Measurements from ENCODE around the gene SLC27A1.

The SLC27A1 gene

DNA sequence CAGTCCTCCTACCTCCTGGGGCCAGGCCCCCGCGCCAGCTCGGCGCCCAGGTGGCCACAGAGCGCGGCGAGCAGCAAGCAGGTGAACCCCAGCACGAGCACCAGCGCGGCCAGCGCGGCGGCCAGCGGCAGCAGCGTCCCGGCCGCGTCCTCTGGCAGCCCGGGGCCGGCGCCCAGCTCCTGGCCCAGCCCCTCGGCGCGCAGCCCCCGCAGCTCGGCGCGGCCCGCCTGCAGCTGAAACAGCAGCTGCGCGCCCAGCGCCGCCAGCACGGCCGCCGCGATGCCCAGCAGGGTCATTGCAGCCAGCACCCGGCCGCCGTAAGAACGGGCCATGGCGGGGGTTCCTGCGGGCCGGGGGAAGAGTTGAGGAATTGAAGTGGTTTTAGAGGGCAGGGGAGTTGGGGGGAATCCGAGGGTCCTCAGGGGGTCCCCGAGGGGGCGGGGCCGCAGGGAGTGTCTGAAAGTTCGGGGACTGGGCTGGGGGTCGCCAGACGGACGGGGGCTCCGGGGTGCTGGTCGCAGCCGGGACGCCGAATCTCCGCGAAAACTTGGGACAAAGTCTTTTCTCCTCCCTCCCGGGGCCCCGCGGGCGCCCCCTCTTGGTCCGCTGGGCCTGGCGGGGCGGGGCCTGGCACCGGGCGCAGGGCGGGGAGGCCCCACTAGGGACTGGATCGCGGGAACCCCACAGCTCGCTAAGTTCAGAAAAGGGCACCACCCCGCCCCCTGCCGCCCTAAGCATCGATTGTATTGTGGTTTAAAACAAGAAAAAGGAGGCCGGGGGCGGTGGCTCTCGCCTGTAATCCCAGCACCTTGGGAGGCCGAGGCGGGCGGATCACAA, 22.0 kb upstream of the SLC27A1 start, which contains the start of gene TMEM221:
Gene TMEM221, minus strand, starts transcription at position 538 of the 837 bp plus-strand sequence. Its CDS starts 206 bp downstream, at position 332.
- peak; percentile 82 for ATAC-seq
- no peak for TF ChIP-seq ZC3H10 (CRISPR knock-in tag; IDR thresholded peaks at IDR 0.05)
- TF ChIP-seq, protein P1, sequence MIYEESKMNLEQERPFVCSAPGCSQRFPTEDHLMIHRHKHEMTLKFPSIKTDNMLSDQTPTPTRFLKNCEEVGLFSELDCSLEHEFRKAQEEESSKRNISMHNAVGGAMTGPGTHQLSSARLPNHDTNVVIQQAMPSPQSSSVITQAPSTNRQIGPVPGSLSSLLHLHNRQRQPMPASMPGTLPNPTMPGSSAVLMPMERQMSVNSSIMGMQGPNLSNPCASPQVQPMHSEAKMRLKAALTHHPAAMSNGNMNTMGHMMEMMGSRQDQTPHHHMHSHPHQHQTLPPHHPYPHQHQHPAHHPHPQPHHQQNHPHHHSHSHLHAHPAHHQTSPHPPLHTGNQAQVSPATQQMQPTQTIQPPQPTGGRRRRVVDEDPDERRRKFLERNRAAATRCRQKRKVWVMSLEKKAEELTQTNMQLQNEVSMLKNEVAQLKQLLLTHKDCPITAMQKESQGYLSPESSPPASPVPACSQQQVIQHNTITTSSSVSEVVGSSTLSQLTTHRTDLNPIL (CRISPR knock-in tag; IDR thresholded peaks at IDR 0.05; ENCODE audit: low read depth), result no peak
- no peak for TF ChIP-seq GLIS3 (CRISPR knock-in tag; IDR thresholded peaks at IDR 0.05)
- TF ChIP-seq RARB (CRISPR knock-in tag; IDR thresholded peaks at IDR 0.05), result no peak
- TF ChIP-seq TOX (CRISPR knock-in tag; IDR thresholded peaks at IDR 0.05; ENCODE audit: borderline replicate concordance), result no peak
- TF ChIP-seq PPARA (CRISPR knock-in tag; IDR thresholded peaks at IDR 0.05; ENCODE audit: borderline replicate concordance), result no peak
- TF ChIP-seq CSDC2 (CRISPR knock-in tag; IDR thresholded peaks at IDR 0.05), result no peak
- TF ChIP-seq, protein P2, sequence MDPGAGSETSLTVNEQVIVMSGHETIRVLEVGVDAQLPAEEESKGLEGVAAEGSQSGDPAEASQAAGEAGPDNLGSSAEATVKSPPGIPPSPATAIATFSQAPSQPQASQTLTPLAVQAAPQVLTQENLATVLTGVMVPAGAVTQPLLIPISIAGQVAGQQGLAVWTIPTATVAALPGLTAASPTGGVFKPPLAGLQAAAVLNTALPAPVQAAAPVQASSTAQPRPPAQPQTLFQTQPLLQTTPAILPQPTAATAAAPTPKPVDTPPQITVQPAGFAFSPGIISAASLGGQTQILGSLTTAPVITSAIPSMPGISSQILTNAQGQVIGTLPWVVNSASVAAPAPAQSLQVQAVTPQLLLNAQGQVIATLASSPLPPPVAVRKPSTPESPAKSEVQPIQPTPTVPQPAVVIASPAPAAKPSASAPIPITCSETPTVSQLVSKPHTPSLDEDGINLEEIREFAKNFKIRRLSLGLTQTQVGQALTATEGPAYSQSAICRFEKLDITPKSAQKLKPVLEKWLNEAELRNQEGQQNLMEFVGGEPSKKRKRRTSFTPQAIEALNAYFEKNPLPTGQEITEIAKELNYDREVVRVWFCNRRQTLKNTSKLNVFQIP (CRISPR knock-in tag; IDR thresholded peaks at IDR 0.05; ENCODE audit: borderline replicate concordance, low read depth), result no peak
- TF ChIP-seq TCF4 (CRISPR knock-in tag; IDR thresholded peaks at IDR 0.05; ENCODE audit: borderline replicate concordance), result no peak
- no peak for TF ChIP-seq ARNTL (CRISPR knock-in tag; IDR thresholded peaks at IDR 0.05; ENCODE audit: borderline replicate concordance, low read depth)
- TF ChIP-seq, protein P3, sequence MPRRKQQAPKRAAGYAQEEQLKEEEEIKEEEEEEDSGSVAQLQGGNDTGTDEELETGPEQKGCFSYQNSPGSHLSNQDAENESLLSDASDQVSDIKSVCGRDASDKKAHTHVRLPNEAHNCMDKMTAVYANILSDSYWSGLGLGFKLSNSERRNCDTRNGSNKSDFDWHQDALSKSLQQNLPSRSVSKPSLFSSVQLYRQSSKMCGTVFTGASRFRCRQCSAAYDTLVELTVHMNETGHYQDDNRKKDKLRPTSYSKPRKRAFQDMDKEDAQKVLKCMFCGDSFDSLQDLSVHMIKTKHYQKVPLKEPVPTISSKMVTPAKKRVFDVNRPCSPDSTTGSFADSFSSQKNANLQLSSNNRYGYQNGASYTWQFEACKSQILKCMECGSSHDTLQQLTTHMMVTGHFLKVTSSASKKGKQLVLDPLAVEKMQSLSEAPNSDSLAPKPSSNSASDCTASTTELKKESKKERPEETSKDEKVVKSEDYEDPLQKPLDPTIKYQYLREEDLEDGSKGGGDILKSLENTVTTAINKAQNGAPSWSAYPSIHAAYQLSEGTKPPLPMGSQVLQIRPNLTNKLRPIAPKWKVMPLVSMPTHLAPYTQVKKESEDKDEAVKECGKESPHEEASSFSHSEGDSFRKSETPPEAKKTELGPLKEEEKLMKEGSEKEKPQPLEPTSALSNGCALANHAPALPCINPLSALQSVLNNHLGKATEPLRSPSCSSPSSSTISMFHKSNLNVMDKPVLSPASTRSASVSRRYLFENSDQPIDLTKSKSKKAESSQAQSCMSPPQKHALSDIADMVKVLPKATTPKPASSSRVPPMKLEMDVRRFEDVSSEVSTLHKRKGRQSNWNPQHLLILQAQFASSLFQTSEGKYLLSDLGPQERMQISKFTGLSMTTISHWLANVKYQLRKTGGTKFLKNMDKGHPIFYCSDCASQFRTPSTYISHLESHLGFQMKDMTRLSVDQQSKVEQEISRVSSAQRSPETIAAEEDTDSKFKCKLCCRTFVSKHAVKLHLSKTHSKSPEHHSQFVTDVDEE (CRISPR knock-in tag; IDR thresholded peaks at IDR 0.05), result no peak

DNA sequence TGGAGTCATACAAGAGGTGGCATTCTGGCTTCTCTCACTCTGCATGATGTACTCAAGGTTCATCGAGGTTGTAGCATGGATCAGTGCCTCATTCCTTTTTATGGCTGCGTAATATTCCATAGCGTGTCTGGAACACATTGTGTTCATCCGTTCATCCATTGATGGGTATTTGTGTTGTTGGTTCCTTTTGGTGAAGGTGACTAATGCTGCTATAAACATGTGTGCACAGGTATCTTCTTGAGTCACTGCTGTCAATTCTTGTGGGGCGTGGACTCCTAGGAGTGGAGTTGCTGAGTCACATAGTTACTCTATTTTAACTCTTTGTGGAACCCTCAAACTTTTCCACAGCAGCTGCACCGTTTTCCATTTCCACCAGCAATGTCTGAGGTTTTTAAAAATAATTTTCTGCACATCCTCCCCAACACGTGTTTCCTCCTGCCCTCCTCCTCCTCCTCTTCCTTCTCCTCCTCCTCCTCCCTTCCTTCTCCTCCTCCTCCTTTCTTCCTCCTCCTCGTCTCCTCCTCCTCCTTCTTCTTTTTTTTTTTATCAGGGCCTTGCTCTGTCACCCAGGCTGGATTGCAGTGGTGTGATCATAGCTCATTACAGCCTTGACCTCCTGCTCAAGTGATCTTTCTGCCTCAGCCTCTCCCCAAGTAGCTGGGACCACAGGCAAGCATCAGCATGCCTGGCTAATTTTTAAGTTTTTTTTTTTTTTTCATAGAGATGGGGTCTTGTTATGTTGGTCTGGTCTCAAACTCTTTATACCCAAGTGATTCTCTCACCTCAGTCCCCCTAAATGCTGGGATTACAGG, 19.9 kb upstream of the SLC27A1 start:
- ATAC-seq, result no peak
- TF ChIP-seq SNAI2 (CRISPR knock-in tag; IDR thresholded peaks at IDR 0.05), result no peak
- TF ChIP-seq, protein P1 (CRISPR knock-in tag; IDR thresholded peaks at IDR 0.05; ENCODE audit: low read depth), result no peak
- no peak for TF ChIP-seq CSDC2 (CRISPR knock-in tag; IDR thresholded peaks at IDR 0.05)
- TF ChIP-seq ZNF70 (CRISPR knock-in tag; IDR thresholded peaks at IDR 0.05), result no peak
- TF ChIP-seq, protein P3 (CRISPR knock-in tag; IDR thresholded peaks at IDR 0.05), result no peak
- TF ChIP-seq, protein P2 (CRISPR knock-in tag; IDR thresholded peaks at IDR 0.05; ENCODE audit: borderline replicate concordance, low read depth), result no peak
- TF ChIP-seq PPARA (CRISPR knock-in tag; IDR thresholded peaks at IDR 0.05; ENCODE audit: borderline replicate concordance), result no peak
- TF ChIP-seq TCF4 (CRISPR knock-in tag; IDR thresholded peaks at IDR 0.05; ENCODE audit: borderline replicate concordance), result no peak
- no peak for TF ChIP-seq ZC3H10 (CRISPR knock-in tag; IDR thresholded peaks at IDR 0.05)
- no peak for TF ChIP-seq RARB (CRISPR knock-in tag; IDR thresholded peaks at IDR 0.05)
- TF ChIP-seq OSR1 (CRISPR knock-in tag; IDR thresholded peaks at IDR 0.05), result no peak
- no peak for TF ChIP-seq ZFP30 (CRISPR knock-in tag; IDR thresholded peaks at IDR 0.05)
